H1 (cell line): ENCODE results near the gene ZNF101. TPM values are rescaled to one million over a fixed set of nuclear protein-coding genes. Genes with fewer than 3 reads are reported as not detected.

ENCODE experiments used
- FOSL1 ChIP-seq: IDR thresholded peaks from 2 replicates; pipeline ENCODE4 v1.6.1; 2011; ENCODE audit warnings: mild to moderate bottlenecking, low read depth, low read length, moderate library complexity; ENCODE audit not compliant: insufficient read depth
- polyA plus RNA-seq, 7 experiments: library from polyadenylated mRNA; depleted of rRNA in 3 of 7; stranded (reverse) in 5 of 7; unstranded in 2 of 7; fragments of >200 nt in 5 of 7; fragments of 200-250 nt in 2 of 7; gene quantifications; 1 replicate in 5 of 7; 2 replicates in 1 of 7; 4 replicates in 1 of 7; pipeline versions ENCODE4 v1.2.1 to v1.2.3, GENCODE V29; 2011 to 2013; ENCODE audit warnings: missing spikeins in 2 of 7, mixed read lengths in 2 of 7
- total RNA-seq: library from RNA; stranded (reverse); fragmentation: NEBNext Ultra II Directional; extraction: Animal tissue kit (Norgen Biotek cat#: 25700); gene quantifications from 2 replicates; pipeline ENCODE4 v1.2.1, GENCODE V29; 2021
- TF ChIP-seq, protein P1 (sequence below): fragments of 300-600 bp; sonication (generic); IDR thresholded peaks from 2 replicates; pipeline ENCODE4 v1.7.1; 2012; ENCODE audit warnings: low read length, moderate library complexity, mild to moderate bottlenecking, inconsistent platforms; ENCODE audit not compliant: insufficient replicate concordance

Gene ZNF101
- total and polyA plus RNA-seq, 2 of the 8 experiments (the other 6 are each of a cell fraction or from before 2014, with no cell fraction given) = 13.0 to 50.9 TPM

DNA sequence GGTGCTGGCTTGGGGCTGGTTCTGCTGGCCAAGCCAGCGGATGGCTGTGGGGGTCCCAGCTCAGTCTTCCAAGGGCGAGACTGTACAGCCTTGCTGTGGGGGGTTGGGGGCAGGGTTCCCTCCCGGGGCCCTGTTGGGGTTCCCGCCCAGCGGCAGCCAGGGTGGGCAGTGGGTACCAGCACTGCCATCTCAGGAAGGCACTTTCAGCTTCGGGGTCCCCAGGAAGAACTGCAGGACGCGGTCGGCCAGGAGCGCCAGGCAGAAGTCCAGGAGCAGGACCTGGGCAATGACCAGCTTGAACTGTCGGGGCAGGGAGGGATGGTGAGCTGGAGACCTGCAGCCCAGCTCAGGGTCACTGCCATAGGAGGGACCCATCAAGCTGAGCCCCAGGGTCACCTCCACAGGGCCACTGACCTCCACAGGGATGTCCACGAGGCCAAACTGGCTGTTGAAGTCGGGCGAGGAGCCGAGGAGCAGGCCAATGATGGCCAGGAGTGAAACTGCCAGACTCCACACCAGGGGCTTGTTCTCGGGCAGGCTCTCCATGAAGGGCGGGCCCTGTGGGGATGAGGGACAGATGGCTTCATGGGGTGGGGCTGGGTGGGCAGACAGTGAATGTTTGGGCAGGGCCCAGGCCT is 23.3 kb upstream of the ZNF101 start (continued):
- TF ChIP-seq, protein P1, sequence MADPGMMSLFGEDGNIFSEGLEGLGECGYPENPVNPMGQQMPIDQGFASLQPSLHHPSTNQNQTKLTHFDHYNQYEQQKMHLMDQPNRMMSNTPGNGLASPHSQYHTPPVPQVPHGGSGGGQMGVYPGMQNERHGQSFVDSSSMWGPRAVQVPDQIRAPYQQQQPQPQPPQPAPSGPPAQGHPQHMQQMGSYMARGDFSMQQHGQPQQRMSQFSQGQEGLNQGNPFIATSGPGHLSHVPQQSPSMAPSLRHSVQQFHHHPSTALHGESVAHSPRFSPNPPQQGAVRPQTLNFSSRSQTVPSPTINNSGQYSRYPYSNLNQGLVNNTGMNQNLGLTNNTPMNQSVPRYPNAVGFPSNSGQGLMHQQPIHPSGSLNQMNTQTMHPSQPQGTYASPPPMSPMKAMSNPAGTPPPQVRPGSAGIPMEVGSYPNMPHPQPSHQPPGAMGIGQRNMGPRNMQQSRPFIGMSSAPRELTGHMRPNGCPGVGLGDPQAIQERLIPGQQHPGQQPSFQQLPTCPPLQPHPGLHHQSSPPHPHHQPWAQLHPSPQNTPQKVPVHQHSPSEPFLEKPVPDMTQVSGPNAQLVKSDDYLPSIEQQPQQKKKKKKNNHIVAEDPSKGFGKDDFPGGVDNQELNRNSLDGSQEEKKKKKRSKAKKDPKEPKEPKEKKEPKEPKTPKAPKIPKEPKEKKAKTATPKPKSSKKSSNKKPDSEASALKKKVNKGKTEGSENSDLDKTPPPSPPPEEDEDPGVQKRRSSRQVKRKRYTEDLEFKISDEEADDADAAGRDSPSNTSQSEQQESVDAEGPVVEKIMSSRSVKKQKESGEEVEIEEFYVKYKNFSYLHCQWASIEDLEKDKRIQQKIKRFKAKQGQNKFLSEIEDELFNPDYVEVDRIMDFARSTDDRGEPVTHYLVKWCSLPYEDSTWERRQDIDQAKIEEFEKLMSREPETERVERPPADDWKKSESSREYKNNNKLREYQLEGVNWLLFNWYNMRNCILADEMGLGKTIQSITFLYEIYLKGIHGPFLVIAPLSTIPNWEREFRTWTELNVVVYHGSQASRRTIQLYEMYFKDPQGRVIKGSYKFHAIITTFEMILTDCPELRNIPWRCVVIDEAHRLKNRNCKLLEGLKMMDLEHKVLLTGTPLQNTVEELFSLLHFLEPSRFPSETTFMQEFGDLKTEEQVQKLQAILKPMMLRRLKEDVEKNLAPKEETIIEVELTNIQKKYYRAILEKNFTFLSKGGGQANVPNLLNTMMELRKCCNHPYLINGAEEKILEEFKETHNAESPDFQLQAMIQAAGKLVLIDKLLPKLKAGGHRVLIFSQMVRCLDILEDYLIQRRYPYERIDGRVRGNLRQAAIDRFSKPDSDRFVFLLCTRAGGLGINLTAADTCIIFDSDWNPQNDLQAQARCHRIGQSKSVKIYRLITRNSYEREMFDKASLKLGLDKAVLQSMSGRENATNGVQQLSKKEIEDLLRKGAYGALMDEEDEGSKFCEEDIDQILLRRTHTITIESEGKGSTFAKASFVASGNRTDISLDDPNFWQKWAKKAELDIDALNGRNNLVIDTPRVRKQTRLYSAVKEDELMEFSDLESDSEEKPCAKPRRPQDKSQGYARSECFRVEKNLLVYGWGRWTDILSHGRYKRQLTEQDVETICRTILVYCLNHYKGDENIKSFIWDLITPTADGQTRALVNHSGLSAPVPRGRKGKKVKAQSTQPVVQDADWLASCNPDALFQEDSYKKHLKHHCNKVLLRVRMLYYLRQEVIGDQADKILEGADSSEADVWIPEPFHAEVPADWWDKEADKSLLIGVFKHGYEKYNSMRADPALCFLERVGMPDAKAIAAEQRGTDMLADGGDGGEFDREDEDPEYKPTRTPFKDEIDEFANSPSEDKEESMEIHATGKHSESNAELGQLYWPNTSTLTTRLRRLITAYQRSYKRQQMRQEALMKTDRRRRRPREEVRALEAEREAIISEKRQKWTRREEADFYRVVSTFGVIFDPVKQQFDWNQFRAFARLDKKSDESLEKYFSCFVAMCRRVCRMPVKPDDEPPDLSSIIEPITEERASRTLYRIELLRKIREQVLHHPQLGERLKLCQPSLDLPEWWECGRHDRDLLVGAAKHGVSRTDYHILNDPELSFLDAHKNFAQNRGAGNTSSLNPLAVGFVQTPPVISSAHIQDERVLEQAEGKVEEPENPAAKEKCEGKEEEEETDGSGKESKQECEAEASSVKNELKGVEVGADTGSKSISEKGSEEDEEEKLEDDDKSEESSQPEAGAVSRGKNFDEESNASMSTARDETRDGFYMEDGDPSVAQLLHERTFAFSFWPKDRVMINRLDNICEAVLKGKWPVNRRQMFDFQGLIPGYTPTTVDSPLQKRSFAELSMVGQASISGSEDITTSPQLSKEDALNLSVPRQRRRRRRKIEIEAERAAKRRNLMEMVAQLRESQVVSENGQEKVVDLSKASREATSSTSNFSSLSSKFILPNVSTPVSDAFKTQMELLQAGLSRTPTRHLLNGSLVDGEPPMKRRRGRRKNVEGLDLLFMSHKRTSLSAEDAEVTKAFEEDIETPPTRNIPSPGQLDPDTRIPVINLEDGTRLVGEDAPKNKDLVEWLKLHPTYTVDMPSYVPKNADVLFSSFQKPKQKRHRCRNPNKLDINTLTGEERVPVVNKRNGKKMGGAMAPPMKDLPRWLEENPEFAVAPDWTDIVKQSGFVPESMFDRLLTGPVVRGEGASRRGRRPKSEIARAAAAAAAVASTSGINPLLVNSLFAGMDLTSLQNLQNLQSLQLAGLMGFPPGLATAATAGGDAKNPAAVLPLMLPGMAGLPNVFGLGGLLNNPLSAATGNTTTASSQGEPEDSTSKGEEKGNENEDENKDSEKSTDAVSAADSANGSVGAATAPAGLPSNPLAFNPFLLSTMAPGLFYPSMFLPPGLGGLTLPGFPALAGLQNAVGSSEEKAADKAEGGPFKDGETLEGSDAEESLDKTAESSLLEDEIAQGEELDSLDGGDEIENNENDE = no peak
- TF ChIP-seq FOSL1 = no peak
